NOMO-1 treated with DMSO at 0.1 percent for 48 hours (cell line): ENCODE data around the gene FRMD3.

Experiments
- DNase-seq: peaks from one replicate; lab custom pipeline; 2025; ENCODE audit not compliant: unreplicated experiment; lab: John Stamatoyannopoulos, UW

FRMD3 gene

GRCh38 chr9:83474631-83475030, 63.6 kb downstream of the FRMD3 start:
- no peak for DNase-seq

- DNase-seq, result peak; percentile 43
Observed at GRCh38 chr9:83473488-83473971, 64.7 kb downstream of the FRMD3 start.

DNA sequence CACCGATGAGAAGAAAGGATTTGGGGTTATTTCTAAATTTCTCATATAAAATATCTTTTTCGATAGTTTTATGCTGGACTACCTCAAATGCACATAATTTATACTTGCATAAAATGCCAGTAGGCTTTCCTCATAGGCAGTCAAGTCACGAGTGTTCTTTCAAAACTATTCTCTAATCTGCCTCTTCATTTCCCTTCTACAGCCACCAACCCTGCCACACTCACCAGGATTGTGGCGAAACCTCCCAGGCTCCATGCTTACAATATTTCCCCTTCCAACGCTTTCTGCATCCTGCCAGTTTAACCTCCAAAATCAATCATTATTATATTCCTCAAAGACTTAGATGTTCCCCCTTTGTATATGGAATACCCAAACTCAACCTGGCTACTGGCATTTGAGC, 65.4 kb downstream of the FRMD3 start:
- DNase-seq, result peak; percentile 50

GRCh38 chr9:83472221-83472665, 66.0 kb downstream of the FRMD3 start:
- no peak for DNase-seq

- DNase-seq, result peak; percentile 68
Observed at GRCh38 chr9:83471241-83471640, 67.0 kb downstream of the FRMD3 start.

GRCh38 chr9:83469722-83470121, 68.5 kb downstream of the FRMD3 start:
- no peak for DNase-seq

DNA sequence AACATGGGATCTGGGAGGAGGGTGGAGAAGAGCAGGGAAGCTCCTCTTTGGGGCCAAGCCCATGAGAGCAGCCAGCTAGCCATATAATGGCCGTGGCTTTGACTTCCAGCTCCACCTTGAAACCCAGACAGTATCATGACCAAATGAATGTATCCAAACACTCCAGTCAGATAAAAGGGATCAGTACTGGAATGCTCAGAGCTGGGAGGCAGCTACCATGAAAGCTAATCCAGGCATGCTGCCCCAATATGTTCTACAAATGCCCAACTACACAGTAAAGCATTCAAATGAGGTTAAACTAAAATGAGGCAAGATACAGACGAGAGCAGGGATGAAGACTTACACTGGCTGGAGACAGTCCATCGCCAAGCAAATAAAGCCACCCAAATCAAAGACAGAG, 69.4 kb downstream of the FRMD3 start:
- no peak for DNase-seq

DNA sequence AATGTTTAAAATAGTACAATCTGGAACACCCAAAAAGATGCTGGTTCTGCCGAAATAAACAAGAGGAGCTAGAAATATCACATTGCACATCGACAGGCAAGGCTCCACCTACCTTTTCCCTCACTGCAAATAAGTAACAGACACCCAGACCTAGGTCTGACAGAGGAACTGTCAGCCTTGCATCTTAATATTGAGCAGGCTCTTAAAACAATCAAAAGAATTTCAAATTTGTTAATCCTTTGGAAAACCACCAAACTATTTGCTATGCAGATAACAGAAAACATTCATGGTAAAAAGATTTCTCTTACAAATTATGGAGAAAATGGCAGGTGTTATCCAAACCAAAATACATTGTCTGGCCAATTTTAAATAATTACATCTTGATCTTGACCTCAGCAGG, 71.3 kb downstream of the FRMD3 start:
- no peak for DNase-seq

DNA sequence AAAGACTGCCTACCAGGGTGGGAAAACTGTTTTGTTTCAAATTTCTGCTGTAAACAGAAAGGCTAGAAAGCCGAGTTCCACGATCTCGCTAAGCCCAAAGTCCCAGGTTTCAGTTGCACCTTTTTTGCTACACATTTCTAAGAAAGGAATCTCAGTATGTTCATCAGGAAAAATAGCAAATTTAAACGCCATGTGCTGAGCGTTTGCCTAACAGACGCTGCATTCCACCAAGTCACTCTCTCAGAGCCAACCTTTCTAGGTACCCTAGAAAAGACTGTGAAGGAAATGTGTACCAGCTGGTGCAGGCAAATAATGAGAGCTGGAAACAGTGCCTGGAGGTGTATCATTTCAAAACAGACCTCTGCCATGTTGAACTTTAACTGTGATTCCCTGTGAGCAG, 71.8 kb downstream of the FRMD3 start:
- DNase-seq, result no peak

GRCh38 chr9:83459830-83460229, 78.4 kb downstream of the FRMD3 start:
- DNase-seq, result peak; percentile 17

GRCh38 chr9:83458530-83458929, 79.7 kb downstream of the FRMD3 start:
- no peak for DNase-seq

DNA sequence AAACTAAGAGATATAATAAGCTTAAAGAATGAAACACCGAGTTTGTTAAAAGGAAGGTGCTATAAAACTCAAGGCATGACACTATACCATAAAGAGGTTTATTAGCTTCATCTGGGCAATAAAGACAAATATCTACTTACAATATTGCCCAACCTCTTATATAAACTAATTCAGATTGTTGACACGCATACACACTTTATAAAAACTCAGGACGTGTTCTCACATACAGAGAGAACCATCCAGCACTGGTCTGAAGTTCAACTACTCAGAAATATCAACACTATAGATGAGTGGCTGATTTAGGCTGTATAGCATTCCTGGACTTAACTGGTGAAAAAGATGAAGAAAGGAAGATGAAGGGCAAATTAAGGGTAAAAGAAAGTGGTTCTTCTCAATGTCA, 81.2 kb downstream of the FRMD3 start:
- DNase-seq, result no peak

DNA sequence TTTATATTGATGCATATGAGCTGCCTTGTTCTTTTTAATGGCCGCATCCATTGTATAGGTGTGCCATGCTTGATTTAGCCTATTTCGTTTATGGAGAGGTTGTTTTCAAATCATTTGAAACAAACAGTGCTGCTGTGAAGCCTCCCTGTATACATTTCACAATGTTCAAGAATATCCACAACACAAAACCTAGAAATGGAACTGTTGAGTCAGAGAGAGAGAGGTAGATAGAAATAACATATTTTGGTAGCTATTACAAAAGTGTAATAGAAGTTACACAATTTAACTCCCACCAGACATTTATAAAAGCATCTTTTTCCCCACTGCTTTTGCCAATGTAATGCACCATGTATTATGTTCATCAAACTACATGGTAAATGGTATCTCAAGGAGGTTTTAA, 82.0 kb downstream of the FRMD3 start:
- DNase-seq, result no peak

DNA sequence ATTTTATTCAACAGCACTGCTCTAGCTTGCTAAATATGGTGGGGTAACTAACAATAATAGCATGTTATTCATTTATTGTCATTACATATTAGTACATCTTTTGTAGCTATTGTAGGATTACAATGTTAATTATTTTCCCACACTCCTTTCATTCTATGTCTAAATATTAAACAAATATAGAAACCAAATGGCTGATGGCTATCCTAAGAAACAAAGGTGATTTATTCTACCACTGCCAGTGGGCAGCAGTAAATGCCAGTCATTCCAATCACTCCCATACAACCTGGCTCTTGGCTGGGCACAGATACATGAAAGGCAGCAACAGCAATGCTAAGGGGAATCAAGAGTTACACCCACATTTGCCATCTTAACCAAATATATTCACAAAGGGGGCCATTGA, 84.1 kb downstream of the FRMD3 start:
- DNase-seq, result no peak

- DNase-seq, result no peak
Observed at GRCh38 chr9:83451308-83451707, 86.9 kb downstream of the FRMD3 start.

- no peak for DNase-seq
Observed at GRCh38 chr9:83449983-83450382, 88.2 kb downstream of the FRMD3 start.

- no peak for DNase-seq
Observed at GRCh38 chr9:83449166-83449565, 89.0 kb downstream of the FRMD3 start.

DNA sequence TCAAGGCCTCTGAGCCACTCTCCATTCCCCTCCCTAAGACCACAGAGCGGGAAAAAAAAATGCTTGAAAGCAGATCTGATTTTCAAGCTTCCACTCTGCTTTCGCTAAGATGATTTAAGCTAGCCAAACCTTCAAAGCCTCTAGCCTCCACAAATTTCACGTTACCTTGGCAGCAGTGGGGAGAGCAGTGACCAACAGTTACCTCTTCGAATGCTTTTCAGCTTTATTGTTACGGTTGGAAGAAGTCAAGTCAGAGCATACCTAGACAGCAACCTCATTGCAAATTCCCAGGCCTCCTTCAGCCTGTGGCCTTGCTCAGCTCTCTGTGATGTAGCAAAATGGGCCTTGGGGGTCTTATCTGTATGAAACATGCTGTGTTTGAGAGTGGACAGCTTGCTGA, 89.6 kb downstream of the FRMD3 start:
- DNase-seq, result no peak

- no peak for DNase-seq
Observed at GRCh38 chr9:83447351-83447750, 90.8 kb downstream of the FRMD3 start.

- DNase-seq, result no peak
Observed at GRCh38 chr9:83445703-83446265, 92.4 kb downstream of the FRMD3 start.

GRCh38 chr9:83444110-83444509, 94.1 kb downstream of the FRMD3 start:
- DNase-seq, result no peak

GRCh38 chr9:83441390-83441789, 96.8 kb downstream of the FRMD3 start:
- no peak for DNase-seq

GRCh38 chr9:83440641-83441040, 97.6 kb downstream of the FRMD3 start:
- DNase-seq, result no peak
